Measurements from ENCODE around the gene ACBD6.
"Not testable (repeated sequence)": the region's sequence is repeated elsewhere in the genome, so short reads cannot be mapped to it uniquely, and the experiment has no call there.

ACBD6 gene

GRCh38 chr1:180412583-180412982 is 89.8 kb downstream of the ACBD6 start:
- DNase-seq: no peak

- DNase-seq: not testable (repeated sequence)
Observed at GRCh38 chr1:180408128-180408527, 94.2 kb downstream of the ACBD6 start.

GRCh38 chr1:180407051-180407450 is 95.3 kb downstream of the ACBD6 start:
- DNase-seq: no peak

GRCh38 chr1:180402551-180402950 is 99.8 kb downstream of the ACBD6 start:
- no peak for DNase-seq

DNA sequence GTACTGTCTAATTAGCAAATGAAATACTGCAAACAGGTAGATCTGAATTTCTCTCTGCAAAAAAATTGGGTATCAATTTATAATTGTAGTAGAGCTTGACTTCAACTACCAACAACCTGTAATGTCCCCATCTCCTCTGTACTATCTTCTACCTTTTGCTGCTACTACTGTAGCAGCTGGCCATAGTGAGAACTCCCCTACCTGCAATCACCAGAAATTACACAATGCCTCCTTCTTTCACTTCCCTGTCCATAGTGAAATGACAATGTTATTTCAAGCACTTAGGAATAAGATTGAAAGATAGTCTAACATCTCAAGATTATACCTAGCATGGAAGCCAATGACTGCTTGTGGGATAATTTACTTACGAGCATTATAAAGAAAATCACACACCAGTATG is 100.4 kb downstream of the ACBD6 start:
- no peak for DNase-seq

DNA sequence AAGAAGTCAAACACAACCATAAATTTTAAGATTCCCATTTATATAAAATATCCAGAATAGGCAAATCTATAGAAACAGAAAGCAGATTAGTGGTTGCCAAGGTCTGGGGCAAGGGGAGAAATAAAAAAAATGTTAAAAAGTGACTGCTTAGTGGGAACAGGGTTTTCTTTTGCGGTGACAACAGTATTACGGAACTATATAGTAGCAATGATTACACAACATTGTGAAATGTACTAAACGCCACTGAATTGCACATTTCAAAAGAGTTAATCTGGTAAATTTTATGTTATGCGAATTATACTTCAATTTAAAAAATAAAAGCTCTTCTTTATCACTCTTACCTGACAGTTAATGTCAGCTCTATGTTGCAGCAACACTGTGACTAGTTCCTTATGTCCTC is 105.2 kb downstream of the ACBD6 start:
- DNase-seq: no peak

DNA sequence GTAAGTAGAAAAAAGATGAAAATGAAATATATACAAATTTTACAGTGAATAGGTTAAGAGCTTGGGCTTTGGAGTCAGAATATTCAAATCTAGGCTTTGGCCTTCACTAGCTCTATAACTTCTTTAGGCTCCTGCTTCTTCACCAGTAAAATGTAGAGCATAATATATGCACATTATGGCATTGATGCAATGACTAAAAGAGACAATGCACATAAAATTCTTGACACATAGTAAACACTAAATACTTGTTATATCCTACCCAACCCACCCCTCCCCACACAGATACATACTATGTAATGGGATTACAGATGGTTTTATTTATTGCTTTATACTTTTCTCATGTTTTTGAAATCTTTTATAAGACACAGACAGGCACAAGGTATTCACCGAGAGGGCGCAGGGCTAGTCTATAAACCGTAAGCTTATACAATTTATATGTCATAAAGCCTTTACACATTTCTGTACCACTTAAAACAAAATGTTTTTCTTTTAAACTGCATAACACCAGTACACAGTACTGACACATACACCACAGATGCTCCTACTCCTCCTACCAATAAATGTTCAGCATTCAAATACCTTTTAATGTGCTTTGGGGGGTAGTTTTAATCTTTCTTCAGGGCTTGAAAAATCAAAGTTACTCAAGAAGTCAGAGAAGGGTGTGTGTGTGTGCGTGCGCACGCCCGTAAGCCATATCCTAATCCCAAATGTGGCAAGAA is 109.8 kb downstream of the ACBD6 start:
- DNase-seq: no peak

GRCh38 chr1:180392020-180392419 is 110.4 kb downstream of the ACBD6 start:
- no peak for DNase-seq

DNA sequence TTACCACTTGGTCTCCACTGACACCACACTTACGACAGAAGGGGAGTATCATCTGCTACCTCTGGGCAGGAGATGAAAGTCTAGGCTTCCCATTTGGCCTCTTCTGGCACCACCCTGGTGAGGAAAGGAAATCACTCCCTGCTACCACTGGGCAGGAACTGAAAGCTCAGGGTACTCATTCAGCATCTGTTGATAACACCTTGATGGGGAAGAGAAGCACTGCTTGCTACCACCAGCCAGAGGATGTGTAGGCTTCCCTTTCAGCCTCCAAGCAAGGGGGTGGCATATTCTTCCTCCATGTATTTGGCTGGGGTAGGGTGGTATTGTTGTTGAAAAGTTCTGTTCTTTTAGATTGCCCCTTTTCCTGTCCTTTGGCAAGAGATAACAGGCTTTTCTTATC is 115.0 kb downstream of the ACBD6 start:
- no peak for DNase-seq

GRCh38 chr1:180386745-180387367 is 115.5 kb downstream of the ACBD6 start:
- no peak for DNase-seq

- no peak for DNase-seq
Observed at GRCh38 chr1:180385144-180385543, 117.2 kb downstream of the ACBD6 start.

DNA sequence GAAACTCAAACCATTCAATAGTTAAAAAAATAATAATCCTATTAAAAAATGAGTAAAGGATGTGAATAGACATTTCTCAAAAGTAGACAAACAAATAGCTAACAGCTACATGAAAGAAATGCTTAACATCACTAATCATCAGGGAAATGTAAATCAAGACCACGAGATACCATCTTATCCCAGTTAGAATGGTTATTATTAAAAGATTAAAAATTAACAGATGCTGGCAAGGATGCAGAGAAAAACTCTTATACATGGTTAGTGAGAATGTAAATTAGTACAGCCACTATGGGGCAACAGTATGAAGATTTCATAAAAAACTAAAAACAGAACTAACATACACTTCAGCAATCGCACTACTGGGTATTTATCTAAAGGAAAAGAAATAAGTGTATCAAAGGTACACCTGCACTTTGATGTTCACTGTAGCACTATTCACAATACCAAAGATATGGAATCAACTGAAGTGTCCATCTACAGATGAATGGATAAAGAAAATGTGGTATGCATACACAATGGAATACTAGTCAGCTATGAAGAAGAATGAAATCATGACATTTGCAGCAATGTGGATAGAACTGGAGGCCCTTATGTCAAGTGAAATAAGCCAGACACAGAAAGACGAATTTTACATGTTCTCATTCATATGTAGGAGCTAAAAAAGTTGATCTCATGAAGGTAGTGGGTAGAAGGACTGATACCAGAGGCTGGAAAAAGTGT is 117.9 kb downstream of the ACBD6 start:
- DNase-seq: no peak

GRCh38 chr1:180382326-180383115 is 119.9 kb downstream of the ACBD6 start:
- DNase-seq: no peak

- no peak for DNase-seq
Observed at GRCh38 chr1:180381184-180381580, 121.2 kb downstream of the ACBD6 start.

DNA sequence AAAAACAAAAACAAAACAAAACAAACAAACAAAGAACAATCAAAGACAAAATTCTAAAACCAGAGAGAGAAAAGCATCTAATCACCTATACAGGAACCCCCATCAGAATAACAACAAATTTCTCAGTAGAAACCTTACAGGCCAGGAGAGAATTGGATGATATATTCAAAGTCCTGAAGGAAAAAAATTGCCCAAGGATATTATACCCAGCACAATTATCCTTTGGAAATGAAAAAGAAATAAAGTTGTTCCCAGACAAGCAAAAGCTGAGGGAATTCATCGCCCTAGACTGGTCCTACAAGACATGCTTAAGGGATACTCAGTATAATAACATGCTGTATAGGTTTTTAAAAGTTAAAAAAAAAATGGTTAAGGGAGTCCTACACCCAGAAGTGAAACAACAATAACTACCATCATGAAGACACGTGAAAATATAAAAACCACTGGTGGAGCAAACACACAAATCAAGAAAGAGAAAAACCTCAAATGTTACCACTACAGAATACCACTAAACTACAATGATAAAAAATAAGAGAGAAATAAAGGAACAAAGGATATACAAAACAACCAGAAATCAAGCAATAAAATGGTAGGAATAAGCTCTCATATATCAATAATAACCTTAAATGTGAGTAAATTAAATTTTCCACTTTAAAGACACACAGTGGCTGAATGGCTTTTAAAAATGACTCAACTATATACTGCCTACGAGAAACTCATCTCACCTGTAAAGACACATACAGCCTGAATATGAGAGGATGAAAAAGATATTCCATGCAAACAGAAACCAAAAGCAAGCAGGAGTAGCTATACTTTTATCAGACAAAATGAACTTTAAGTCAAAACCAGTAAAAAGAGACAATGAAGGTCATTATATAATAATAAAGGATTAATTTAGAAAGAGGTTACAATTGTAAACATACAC is 121.9 kb downstream of the ACBD6 start:
- no peak for DNase-seq

DNA sequence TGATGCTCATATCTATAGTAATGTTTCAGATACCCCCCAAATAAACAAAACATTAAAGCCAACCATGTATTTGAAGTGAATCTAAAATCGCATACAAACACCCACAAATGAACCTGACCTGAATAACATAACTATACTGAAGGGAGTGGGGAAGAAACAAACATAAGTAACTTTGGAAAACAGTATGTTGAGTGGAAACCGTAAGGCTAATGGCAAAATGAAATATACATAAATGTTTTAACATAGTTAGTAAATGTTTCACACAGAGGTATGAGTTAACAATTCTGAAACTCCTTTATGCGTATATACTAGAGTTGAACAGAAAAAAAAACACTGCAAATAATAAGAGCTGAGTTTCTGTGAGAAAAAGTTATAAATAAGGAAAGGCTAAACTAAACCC is 125.6 kb downstream of the ACBD6 start:
- no peak for DNase-seq

DNA sequence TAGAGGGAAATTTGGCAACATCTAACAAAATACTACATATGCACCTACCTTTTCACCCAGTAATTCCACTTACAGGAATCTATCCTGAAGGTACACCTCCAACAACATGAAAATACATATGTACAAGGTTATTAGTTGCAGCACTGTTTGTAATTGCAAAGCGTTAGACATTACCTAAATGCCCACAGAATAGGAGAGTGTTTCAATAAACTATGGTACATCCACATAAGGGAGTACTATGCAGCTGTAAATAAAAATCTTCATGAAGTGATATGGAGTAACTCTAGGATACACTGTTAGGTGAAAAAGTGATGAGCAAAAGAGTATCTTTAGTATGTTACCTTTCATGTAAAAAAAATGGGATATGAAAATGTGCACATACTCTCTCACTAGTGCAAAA is 126.1 kb downstream of the ACBD6 start:
- DNase-seq: no peak

DNA sequence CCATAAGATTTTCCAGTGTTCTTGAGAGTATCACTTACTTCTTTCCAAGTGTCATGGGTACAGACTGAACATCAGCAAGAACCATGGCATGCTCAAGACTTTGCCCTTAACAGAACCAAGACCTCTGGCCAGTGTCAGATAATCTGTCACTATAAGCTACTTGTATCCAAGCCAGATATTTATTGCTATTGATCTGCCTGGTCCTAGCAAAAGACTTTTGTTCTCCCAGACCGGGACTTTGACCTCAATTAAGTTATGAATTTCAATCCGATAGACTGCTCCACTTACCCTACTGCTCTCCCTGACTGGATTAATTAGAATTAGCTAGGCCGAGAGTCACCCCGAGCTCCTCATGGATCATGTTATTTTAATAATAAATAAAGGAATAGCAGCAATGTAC is 129.6 kb downstream of the ACBD6 start:
- no peak for DNase-seq

- DNase-seq: no peak
Observed at GRCh38 chr1:180370597-180370996, 131.8 kb downstream of the ACBD6 start.

DNA sequence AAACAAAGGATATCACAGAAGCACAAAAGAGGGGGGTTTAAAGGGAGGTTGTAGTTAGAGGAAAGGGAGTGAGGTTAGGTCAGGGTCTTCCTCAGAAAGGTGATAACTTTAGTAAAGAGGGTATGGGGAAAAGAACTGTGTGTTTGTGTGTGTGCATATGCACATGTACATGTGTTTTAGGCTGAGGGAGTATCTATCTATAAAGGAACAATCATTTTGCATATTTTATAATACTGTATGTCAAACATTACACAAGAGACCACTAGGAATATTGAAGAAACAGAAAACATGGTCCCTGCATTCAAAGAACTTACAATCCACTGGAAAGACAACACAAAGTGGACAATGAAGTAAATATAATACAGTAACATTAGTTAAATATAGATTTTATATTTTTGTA is 132.2 kb downstream of the ACBD6 start:
- DNase-seq: no peak

DNA sequence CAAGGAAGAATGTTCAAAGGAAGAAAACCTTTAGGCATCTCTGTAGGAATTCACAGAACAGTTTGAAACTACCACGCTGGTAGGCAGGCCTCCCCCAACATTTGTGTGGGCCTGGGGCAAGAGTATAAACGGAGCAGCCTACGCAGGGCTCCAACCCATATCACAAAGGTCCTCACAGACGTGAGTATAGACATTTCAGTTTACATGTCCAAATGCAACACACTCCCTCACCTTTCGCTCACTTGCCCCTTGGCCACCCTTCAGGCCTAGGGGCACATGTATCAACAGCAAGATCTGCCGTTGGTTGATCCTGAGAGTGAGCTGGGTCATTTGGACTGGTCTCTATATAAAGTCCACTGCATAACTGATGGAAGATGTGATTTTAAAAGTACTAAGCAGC is 133.3 kb downstream of the ACBD6 start:
- no peak for DNase-seq

- DNase-seq: no peak
Observed at GRCh38 chr1:180366371-180367068, 135.9 kb downstream of the ACBD6 start.
